HG03139 (cell line): ENCODE measurements around the gene NR3C1.

Experiments used
- ATAC-seq: cut with Tn5 transposase; IDR thresholded peaks from one replicate; pipeline ENCODE4 v1.9.1; 2021; ENCODE audit not compliant: unreplicated experiment

The NR3C1 gene

GRCh38 chr5:143315214-143315613 is 88.3 kb downstream of the NR3C1 start:
- ATAC-seq: no peak

DNA sequence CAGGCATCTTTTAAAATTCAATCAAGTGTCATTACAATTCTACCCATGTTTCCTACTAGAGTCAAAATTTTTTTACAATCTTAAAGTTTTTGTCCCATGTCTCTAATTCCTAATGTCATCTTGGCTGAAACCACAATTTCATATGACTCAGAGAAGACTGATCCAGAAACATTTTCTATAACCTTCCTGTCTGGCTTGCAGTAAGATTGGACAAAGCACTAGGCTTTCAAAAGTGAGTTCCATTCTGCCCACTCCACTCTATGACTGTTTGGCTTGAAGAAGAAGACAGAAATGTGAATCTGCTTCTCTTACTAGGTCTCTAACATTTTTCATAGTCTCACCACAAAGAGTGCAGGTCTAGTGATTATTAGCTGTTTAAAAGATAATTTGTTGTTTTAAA is 88.8 kb downstream of the NR3C1 start:
- ATAC-seq: no peak

GRCh38 chr5:143314099-143314498 is 89.4 kb downstream of the NR3C1 start:
- ATAC-seq: no peak

DNA sequence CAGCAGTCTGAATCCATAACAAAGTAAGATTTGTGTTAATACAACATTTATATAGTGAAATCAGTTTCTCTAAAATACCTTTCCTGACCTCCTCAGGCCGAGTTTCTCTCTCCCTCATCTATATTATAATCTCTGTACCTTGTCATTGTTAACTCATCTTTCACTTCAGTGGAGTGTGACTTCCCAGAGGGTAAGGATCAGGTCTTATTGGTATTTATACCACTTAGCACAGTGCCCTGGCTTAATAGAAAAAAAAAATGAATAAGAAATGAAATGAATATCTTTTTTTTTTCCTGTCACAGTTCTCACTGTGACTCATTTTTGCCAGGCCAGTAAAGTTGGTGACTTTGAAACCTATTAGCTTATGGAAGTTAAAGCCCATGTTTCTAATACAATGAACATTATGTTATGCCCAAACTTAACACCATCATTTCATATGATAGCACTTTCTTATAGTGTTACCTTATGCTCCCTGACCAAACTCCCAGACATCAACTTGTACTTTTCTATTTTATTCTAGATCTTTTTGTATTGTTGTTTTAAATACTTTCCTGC is 90.1 kb downstream of the NR3C1 start:
- ATAC-seq: no peak

DNA sequence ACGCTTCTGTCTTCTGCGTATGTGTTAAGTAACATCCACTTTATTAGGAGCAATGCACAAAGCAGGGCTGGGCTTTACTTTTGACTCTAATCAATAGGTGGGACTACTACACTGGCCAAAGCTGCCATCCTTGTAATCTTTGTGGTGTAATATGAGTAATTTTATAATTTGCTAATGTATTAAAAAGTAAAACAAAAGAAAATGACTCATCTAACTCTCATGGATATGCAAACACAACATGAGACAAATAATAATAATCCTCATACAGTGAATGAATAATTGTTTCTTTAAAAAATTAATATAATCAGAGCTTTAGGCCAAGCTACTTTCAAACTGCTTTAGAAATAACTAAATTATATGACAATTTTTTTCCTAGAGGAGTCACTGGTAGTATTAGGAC is 90.7 kb downstream of the NR3C1 start:
- no peak for ATAC-seq

GRCh38 chr5:143311955-143312354 is 91.5 kb downstream of the NR3C1 start:
- no peak for ATAC-seq

DNA sequence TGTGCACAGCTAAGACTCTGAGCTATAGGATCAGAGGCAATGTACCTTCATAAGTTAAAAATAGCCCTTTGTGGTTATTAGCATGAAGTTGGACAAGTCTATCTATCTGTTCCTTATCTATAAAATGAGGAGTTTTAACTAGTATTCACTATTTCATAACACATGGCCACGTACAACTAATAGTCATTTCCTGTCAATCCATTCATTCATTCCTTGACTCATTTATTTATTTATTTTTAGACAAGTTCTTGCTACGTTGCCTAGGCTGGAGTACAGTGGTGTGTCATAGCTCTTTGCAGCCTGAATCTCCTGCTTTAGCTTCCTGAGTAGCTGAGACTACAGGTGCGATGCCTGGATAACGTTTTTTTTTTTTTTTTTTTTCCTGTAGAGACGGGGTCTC is 92.1 kb downstream of the NR3C1 start:
- no peak for ATAC-seq

GRCh38 chr5:143309661-143310431 is 93.6 kb downstream of the NR3C1 start:
- no peak for ATAC-seq

GRCh38 chr5:143308731-143309130 is 94.8 kb downstream of the NR3C1 start:
- ATAC-seq: no peak

- ATAC-seq: no peak
These were observed 97.4 kb downstream of the NR3C1 start for GRCh38 chr5:143306040-143306439.

- ATAC-seq: no peak
These were observed 98.5 kb downstream of the NR3C1 start for GRCh38 chr5:143304836-143305475.

DNA sequence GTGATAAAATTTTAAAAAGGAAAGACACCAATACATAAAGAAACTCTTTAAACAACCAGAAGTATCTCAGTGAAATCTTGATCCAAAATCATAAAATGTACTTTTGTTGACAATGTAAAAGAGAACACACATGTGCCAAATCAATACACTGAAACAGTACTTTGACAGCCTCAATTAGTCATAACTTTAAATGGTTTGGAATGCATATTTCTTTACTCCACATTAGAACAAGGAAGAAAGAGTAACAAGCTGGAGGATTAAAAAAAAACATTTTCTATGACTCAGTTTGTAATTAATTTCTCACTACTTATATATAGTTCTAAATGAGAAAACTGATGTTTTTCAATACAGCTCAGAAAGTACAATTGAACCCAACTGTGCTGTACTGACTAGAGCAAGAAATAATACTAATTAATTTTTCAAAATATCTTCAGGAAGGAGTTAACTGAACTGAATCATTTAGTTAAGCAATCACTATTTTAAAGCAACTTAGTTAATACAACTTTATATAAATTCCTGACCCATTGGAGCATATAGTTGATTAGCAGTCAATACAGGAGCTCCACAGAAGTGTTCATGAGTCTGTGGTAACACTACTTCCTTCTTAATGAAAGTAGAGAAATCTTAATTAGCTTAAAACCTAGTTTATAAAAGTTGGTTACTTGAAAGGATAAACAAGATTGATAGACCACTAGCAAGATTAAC is 101.0 kb downstream of the NR3C1 start:
- ATAC-seq: no peak

- no peak for ATAC-seq
These were observed 105.7 kb downstream of the NR3C1 start for GRCh38 chr5:143297756-143298155.

DNA sequence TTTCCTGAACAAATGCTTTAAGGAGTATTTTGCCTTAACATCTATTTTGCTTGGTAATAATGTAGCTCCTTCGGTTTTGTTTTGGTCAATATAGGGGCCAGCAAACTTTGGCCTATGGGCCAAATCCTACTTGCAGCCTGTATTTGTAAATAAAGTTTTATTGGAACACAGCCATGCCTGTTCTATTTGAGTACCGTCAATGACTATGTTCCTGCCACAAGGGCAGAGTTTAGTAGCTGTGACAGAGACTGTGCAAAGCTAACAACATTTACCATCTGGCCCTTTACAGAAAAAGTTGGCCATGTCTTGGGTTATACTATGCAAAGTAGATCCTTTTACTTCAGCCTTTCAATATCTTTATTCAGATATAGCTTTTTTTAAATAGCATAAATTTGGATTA is 113.4 kb downstream of the NR3C1 start:
- no peak for ATAC-seq

GRCh38 chr5:143284521-143284920 is 119.0 kb downstream of the NR3C1 start:
- no peak for ATAC-seq

DNA sequence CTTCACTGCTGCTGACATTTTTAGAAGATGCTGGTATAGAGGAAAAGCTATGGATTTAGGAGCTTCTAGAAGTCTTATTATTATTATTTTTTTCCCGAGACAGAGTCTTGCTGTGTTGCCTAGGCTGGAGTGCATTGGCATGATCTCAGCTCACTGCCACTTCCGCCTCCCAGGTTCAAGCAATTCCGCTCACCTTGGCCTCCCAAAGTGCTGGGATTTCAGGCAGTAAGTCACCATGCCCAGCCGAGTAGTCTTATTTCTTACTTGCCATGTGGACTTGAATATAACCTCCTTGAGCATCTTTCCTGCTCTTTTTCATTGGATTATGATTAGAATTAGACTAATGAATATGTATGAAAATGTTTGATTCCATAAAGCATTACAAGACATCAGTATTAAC is 119.5 kb downstream of the NR3C1 start:
- no peak for ATAC-seq

DNA sequence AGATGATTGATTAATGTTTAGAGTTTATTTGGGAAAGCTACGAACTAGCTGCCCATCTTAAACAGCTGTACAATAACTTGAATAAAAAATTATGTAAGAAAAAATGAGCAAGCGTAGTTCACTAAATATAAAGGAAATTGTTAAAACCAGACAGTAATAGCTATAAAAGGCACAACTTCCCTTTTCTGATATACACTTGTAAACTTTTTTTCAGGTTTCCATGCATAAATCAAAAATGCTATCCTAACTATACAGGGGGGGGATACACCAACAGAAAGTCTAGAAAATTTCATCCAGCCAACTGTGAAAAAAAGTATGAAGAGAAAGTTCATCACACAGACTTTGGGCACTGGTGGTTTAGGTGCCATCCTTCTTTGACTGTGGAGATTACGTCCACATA is 122.3 kb downstream of the NR3C1 start:
- ATAC-seq: no peak

DNA sequence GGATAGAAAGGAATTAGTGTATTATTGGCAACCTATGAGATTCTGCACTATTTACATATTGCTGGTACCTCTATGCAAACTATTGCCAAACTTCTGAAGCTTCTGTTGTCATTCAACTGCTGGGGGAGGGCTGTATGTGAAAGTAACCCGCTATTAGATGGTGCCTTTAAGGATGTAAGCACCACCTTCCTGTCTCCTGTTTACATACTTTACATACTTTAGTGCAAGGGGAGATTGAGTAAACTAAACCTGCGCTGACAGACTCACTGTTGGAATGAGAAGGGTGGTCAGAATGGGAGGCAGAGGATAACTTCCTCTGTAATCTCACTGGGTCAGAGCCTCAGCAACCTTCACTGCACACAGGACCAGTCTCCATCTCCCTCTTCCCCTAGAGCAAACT is 123.8 kb downstream of the NR3C1 start:
- no peak for ATAC-seq

DNA sequence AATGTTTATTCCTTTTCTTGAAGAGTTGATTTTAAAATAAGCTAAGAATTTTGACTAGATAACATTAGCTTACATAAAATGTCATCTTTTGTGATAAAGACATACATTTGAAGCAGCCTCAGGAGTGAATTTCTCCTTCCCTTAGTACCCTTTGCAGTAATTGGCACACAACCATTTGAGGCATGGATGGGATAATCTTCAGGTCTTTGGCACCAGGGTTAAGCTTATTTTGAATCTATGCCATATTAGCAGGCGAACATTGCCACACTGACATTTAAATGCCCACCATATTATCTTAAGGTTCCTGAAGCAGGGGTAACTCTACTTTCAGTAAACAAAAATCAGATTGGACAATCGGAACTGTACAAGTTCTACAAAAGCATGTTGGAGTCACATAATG is 126.0 kb downstream of the NR3C1 start:
- ATAC-seq: no peak

DNA sequence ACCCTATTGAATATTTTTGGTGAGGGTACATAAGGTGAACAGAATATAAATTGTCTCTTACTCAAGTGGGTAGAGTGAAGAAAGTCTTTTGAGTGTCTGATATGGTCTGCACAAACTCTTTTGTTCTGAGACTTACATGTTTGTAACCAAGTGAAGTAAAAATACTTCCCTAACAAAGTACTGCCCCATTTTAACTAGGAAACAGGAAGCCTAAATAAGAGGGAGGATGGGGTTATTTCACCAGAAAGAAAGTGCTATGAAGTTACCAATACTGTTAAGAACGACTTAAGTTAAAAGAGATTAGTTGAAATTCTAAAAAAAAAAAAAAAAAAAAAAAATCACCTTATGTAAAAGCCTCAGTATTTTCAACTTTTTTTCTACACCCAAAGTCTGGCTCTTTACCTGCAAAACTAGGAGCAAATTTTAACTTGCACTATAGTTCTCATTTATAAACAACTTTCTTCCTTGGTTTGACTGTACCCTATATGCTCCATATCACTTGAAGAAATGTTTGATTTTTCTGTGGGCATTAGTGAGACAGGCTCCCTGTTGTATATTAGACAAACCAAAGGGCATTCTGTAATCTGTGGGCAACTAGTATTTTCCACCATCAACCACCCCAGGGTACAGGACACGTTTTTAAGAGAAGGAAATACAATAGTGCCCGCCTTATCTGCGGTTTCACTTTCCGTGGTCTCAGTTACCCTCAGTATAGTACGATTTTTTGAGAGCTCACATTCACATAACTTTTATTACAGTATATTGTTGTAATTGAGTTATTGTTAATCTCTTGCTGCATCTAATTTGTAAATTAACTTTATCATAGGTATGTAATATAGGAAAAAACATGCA is 127.7 kb downstream of the NR3C1 start:
- no peak for ATAC-seq

- ATAC-seq: no peak
These were observed 128.5 kb downstream of the NR3C1 start for GRCh38 chr5:143274952-143275351.
